ENCODE data around the gene FCRL1. TPM values are rescaled to one million over a fixed set of nuclear protein-coding genes. Genes with fewer than 3 reads are reported as not detected.

Gene FCRL1, protein sequence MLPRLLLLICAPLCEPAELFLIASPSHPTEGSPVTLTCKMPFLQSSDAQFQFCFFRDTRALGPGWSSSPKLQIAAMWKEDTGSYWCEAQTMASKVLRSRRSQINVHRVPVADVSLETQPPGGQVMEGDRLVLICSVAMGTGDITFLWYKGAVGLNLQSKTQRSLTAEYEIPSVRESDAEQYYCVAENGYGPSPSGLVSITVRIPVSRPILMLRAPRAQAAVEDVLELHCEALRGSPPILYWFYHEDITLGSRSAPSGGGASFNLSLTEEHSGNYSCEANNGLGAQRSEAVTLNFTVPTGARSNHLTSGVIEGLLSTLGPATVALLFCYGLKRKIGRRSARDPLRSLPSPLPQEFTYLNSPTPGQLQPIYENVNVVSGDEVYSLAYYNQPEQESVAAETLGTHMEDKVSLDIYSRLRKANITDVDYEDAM
- total RNA-seq (2021; ENCODE audit: unreplicated experiment) (not detected), Bru-seq, nascent RNA (not detected), BruChase-seq, experiment 1, labeled RNA remaining after a 2-hour chase (not detected), BruChase-seq, experiment 2, labeled RNA remaining after a 6-hour chase (not detected)
- polyA plus RNA-seq (2012; ENCODE audit: insufficient read length): not detected
- long read RNA-seq: 0 reads

DNA sequence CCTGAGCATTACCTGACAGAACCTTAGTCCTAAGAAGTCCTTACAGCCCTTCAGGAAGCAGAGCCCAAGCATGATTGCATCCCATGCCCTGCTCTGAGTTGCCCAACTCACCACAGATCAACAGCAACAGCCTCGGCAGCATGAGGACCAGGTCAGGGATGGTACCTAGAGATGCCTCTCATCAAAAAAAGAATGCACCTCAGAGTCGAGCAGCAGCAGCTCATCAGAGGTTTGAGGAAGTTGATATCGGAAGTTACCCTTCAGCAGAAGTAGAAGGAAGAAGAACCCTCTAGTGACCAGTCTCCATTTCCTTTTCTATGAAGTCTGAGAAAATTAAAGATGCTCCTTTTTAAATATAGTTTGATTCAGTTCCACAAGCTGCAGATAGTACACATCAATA lies at the start of gene FCRL1:
Gene FCRL1, minus strand, starts transcription at position 225 of the 400 bp plus-strand sequence. Its CDS starts 83 bp downstream, at position 142.
- Histone ChIP-seq H3K4me1 (ENCODE audit: control insufficient read depth, insufficient read depth, low read length) (no peaks in the 10 kb centered on the region), H3K36me3 (ENCODE audit: control insufficient read depth, insufficient read depth, low read length) (no peaks in the 10 kb centered on the region), H3K4me3 (ENCODE audit: low read depth in 2 of 2, low read length in 2 of 2) (no peak within 1 kb of the TSS), H3K27me3 (ENCODE audit: control insufficient read depth, insufficient read depth, low read length) (no peaks in the 10 kb centered on the region), H3K27ac (ENCODE audit: low read length) (no peak within 1 kb of the TSS), H3K9me3 (ENCODE audit: control insufficient read depth, insufficient read depth, low read depth, low read length) (no peaks in the 10 kb centered on the region)
- in situ Hi-C loops (cut with HindIII; ENCODE audit: low pct_unique_long_range_greater_than_20kb, low sequenced_read_pairs): no loop called here
- no peak for DNase-seq (ENCODE audit: low read depth, low spot score)
- ATAC-seq: no peak
- BruUV-seq (replicated peaks): no TSS peak
- POLR2A ChIA-PET: no interaction called here
- no peak for TF ChIP-seq TCF7L2 (IDR thresholded peaks at IDR 0.05; ENCODE audit: low read depth, low read length)
- no peak for TF ChIP-seq CTCF (IDR thresholded peaks at IDR 0.05)
- no peak for TF ChIP-seq POLR2AphosphoS5 (IDR thresholded peaks at IDR 0.05; ENCODE audit: low read depth, low read length)
- no peak for TF ChIP-seq SIN3A (IDR thresholded peaks at IDR 0.05; ENCODE audit: borderline replicate concordance, insufficient read depth, low read depth, low read length)
- TF ChIP-seq, protein P1, sequence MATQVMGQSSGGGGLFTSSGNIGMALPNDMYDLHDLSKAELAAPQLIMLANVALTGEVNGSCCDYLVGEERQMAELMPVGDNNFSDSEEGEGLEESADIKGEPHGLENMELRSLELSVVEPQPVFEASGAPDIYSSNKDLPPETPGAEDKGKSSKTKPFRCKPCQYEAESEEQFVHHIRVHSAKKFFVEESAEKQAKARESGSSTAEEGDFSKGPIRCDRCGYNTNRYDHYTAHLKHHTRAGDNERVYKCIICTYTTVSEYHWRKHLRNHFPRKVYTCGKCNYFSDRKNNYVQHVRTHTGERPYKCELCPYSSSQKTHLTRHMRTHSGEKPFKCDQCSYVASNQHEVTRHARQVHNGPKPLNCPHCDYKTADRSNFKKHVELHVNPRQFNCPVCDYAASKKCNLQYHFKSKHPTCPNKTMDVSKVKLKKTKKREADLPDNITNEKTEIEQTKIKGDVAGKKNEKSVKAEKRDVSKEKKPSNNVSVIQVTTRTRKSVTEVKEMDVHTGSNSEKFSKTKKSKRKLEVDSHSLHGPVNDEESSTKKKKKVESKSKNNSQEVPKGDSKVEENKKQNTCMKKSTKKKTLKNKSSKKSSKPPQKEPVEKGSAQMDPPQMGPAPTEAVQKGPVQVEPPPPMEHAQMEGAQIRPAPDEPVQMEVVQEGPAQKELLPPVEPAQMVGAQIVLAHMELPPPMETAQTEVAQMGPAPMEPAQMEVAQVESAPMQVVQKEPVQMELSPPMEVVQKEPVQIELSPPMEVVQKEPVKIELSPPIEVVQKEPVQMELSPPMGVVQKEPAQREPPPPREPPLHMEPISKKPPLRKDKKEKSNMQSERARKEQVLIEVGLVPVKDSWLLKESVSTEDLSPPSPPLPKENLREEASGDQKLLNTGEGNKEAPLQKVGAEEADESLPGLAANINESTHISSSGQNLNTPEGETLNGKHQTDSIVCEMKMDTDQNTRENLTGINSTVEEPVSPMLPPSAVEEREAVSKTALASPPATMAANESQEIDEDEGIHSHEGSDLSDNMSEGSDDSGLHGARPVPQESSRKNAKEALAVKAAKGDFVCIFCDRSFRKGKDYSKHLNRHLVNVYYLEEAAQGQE (IDR thresholded peaks at IDR 0.05; ENCODE audit: insufficient read depth in 1 of 2, low read depth in 2 of 2, low read length in 1 of 2): no peak
- intact Hi-C loops (cut with micrococcal nuclease; ENCODE audit: unreplicated experiment): no loop called here
- CTCF ChIA-PET: no interaction called here

- no peaks in the 10 kb centered on the region for H3K4me1 ChIP-seq (ENCODE audit: control insufficient read depth, insufficient read depth, low read length)
- ATAC-seq: no peak
- no peaks in the 10 kb centered on the region for H3K36me3 ChIP-seq (ENCODE audit: control insufficient read depth, insufficient read depth, low read length)
- intact Hi-C loops (cut with micrococcal nuclease; ENCODE audit: unreplicated experiment) (no loop called here), in situ Hi-C loops (cut with HindIII; ENCODE audit: low pct_unique_long_range_greater_than_20kb, low sequenced_read_pairs) (no loop called here)
- peaks cover 5% of the 10 kb centered on the region; the same call in 1 of the 2 replicates for H3K27me3 ChIP-seq (ENCODE audit: control insufficient read depth, insufficient read depth, low read length)
- H3K9me3 ChIP-seq (ENCODE audit: control insufficient read depth, insufficient read depth, low read depth, low read length): no peaks in the 10 kb centered on the region
- BruUV-seq (replicated peaks): no TSS peak
- ChIA-PET POLR2A (no interaction called here), CTCF (no interaction called here)
- TF ChIP-seq CTCF (IDR thresholded peaks at IDR 0.05) (no peak), POLR2AphosphoS5 (IDR thresholded peaks at IDR 0.05; ENCODE audit: low read depth, low read length) (no peak), TCF7L2 (IDR thresholded peaks at IDR 0.05; ENCODE audit: low read depth, low read length) (no peak), SIN3A (IDR thresholded peaks at IDR 0.05; ENCODE audit: borderline replicate concordance, insufficient read depth, low read depth, low read length) (no peak)
- TF ChIP-seq, protein P1 (IDR thresholded peaks at IDR 0.05; ENCODE audit: insufficient read depth in 1 of 2, low read depth in 2 of 2, low read length in 1 of 2): no peak
- no peak overlapping the region for H3K4me3 ChIP-seq (ENCODE audit: low read depth in 2 of 2, low read length in 2 of 2)
- no peak for DNase-seq (ENCODE audit: low read depth, low spot score)
- H3K27ac ChIP-seq (ENCODE audit: low read length): no peak overlapping the region
These were observed 48.7 kb upstream of the FCRL1 start for GRCh38 chr1:157868654-157869053.

Measured in Panc1 (cell line).